Nucleus accumbens (tissue), 56 donors: ENCODE results near the gene SPC25.
"Not testable (repeated sequence)": the region's sequence is repeated elsewhere in the genome, so short reads cannot be mapped to it uniquely, and the experiment has no call there.

Experiments used
- DNase-seq, 56 donors: peaks; one replicate each; lab custom pipeline; 2025; lab: John Stamatoyannopoulos, UW

The SPC25 gene, protein sequence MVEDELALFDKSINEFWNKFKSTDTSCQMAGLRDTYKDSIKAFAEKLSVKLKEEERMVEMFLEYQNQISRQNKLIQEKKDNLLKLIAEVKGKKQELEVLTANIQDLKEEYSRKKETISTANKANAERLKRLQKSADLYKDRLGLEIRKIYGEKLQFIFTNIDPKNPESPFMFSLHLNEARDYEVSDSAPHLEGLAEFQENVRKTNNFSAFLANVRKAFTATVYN

DNA sequence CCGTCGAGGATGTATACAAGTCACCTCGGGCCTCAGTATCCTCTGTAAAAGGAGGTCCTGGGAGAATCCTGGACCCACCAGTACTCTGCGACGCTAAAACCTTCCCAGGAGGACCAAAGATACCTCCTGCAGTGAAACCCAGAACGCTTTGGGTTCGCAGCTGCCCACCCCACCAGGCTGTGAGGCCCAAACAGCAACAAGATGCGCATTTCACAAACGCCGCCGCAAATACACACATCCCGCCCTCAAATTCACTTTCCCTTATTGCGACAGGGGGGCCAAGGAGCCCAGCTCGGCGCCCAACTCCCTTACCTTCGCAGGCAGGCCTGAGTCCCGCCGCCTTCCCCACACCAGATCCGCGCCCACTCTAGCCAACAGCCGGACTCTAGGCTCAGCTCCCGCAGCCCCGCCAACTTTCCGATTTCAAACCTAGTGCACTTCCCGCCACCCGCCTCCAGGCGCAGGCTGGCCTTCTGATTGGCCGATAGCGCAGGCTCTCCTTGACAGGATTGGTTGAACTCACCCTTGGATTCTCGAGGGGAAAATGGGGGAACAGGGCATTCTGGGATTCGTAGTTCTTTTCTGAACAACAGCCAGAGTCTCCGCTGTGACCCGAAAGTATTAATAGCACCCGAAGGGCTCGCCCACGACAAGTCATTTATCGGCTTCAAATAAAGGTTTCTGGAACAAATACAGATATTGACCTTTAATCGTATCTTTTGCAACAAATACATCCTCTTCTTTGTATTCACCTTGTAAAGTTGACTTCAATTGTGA lies at the start of gene SPC25:
TSS of gene SPC25 (minus strand) at position 425 of the 777 bp plus-strand sequence. CDS start 911 bp downstream, outside the sequence.
- peak in 55 of 56 donors; percentile 16 to 91 (median 73) for DNase-seq

DNA sequence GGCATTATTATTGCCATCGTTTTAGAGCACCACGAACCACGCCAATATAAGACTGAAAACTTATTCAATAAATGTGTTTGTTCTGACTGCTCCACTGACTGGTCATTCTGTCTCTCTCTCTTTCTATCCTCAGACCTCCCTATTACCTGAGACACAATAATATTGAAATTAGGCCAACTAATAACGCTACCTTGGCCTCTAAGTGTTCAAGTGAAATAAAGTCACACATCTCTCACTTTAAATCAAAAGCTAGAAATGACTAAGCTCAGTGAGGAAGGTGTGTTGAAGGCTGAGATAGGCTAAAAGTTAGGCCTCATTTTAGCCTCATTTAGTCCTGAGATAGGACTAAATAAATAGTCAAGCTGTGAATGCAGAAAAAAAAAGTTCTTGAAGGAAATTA lies 49.7 kb upstream of the SPC25 start:
- DNase-seq = no peak

DNA sequence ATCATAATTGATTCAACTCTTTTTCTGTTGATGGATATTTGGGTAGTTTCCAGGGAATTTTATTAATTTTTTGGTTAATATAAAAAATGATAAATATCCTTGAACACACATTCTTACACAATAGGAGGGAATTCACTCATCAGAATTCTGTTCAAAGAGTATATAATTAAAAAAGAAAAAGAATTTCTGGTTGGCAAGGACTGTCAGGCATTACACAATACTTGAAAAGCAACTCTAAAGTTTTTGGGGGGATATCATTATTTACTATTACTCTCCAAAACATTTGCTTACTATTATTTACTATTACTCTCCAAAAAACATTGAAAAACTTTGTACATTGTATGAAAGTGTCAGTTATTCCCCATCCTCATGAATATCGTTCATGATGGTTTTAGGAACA lies 48.8 kb upstream of the SPC25 start:
- DNase-seq = no peak

DNA sequence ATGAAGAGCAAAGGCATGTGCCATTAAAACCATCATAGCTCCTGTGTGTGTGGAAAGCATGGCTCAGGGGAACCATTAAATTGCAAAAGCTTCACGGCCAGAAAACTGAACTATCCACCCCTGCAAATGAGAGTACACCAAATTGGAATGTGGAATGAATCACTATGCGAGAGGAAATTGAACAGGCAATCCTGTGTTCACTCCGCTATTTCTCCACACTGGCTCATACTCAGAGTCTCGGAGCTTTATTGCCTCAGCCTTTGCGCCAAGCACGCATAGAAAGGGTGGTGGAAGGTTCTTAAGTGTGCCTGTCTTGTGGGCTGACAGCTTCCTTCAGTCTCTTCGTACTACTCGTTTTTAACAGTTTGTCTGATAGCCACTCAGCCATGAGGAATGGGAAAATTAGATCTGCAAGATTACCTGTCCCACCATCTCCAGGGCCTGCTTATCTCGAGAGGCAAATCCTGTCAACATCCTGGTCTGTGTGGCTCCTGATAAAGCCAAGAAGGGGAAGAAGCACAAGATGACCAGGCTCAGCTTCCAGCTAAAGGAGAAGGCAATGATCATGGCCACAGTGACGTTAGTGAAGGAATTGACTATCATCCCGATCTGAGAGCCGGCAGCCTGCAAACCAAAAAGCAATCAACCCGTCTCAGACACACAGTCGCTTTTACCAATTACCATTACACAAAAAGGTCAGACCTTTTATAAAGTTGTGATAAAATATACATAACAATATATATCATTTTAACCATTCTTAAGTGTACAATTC lies 45.8 kb upstream of the SPC25 start:
- DNase-seq = no peak

DNA sequence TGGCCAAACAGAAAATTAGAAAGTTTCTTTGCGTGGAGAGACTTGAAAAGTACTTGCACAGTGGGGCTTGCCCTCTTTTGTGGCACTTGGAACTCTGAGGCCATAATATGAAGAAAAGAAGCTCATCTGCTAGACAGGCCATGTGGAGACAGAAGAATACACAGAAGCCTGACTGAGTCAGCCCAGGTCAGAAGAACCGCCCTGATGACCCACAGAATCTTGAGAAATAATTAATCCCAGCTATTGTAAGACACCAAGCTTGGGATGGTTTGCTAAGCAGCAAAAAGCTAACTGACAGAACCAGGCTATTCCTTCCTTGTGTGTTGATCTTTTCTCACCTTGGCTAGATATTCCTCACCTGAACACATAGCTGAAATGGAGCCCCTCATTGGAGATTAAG lies 44.6 kb upstream of the SPC25 start:
- DNase-seq = no peak

DNA sequence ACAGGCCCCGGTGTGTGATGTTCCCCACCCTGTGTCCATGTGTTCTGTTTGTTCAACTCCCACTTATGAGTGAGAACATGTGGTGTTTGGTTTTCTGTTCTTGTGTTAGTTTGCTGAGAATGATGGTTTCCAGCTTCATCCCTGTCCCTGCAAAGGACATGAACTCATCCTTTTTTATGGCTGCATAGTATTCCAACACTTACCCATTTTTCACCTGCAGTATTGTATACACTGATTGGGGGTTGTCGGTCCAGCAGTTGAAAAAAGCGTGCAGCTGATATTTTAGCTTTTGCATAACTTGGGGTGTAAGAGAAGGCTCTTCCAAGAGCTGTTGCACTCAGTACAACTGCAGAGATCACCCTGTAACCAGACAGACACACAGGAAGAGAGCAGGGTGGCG lies 41.9 kb upstream of the SPC25 start:
- not testable (repeated sequence) for DNase-seq

DNA sequence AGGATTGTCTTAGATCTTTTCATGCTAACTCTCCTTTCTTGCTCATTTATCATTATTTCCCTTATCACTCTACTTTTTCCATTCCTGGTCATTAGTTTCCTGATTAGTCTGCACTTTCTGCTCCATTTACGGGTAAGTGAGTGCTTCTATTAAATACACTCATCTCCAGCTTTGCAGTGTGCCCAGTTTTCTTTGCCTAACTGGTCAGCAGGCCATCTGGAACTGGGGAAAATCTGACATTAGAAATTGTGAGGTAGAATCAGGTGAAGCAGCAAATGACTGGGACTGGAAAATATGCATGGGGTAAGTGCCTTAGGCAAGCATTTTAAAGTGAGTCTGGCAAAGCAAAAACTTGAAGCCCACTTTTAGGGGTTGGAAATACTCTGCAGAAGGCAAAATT lies 40.0 kb upstream of the SPC25 start:
- DNase-seq = no peak

DNA sequence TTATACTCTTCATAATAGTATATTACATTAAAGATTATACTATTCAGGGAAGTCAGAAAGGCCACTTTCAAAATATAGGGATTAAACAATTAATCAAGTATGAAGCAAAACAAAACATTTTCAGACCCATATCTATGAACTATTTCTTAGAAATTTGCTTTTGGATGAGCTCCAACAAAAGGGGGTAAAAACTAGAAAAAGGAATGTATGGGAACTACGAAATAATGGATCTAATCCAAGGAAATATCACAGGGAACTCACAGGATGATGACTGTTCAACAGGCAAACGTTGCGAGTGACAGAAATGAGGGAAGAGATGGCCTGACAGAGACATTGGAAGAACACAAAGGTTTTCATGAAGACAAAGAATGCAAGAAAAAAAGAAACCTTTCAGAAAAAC lies 38.8 kb upstream of the SPC25 start:
- DNase-seq = no peak

DNA sequence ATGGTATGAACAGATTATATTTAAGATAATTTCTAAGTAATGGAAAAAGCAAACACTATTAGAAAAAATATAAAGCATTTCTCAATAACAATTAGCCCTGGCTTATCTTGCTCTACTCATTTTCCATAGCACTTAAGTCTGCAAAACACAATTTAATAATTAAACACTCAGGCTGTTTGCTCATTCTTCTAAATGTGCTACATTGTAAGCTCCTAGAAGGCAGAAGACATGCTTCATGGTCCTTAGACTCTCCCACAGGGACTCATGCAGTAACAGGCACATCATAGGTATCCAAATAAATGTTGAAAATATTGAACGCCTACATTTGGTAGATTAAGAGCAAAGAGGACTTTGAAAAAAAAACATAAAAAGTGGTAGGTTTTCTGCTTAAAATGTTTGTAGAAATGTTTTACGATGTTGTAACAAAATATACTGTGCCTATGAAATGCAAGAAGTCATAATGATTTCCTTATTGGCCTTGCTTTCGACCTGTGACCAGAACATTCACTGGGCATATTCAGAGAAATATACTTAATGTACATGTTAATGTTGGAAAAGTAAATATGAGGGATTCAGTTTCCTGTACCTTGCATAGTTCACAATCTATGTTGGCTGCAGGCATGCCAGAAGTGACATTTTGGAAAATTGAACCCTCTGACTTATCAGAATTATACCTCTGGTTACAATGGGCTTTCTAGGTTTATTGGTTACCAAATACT lies 38.0 kb upstream of the SPC25 start:
- DNase-seq = no peak

DNA sequence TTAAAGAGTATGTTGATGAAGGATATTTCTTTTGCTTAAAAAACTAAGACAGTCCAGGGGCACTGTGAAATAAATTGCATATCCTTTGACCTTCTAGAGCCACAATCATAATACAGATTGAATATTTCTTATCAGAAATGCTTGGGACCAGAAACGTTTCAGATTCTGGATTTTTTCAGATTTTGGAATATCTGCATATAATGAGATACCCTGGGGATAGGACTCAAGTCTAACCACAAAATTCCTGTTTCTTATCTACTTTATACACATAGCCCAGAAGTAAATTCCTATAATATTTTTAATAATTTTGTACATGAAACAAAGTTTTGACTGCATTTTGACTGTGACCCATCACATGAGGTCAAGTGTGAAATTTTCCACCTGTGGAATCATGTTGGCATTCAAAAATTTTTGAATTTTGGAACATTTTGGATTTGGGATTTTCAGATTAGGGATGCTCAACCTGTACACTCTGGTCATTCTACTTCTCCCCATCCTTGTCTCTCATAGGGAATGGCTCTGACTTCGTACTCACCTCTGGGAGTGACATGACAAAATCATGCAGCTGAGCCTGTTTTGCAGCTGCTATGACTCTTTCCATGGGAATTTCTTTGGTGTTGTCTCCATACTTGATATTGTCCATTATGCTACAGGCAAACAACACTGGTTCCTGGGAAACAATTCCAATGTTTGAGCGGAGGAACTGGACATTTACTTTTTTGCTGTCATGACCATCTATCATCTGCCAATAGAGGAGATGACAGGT lies 36.6 kb upstream of the SPC25 start:
- no peak for DNase-seq

DNA sequence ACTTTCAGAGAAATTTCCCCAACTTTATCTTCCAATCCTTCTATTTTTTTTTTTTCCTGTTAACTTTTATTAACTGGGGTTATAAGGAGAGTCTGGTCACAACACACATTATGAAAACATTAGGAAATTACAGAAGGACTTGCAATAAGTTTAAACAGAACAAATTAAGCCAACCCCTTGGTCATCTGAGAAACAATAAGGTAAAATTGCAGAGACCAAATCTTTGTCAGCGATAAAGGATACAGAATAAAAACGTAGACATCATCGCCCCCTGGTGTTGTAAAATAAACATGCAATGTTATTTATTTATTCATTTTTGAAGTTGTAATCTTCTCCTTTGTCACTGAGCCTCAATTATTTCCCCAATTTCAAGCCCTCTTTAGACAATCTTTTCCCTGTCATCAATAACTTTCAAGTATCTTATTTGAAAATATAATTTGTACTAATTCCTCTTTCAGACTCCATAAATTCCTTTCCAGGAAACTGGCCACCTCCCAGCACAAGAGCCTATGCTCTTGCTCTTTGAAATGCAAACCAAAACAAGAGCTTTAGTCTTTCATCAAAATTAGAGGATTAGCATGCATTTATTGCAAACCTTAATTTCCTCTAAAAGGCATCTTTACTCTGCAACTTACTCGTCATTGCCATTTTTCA lies 30.4 kb upstream of the SPC25 start:
- DNase-seq = no peak

DNA sequence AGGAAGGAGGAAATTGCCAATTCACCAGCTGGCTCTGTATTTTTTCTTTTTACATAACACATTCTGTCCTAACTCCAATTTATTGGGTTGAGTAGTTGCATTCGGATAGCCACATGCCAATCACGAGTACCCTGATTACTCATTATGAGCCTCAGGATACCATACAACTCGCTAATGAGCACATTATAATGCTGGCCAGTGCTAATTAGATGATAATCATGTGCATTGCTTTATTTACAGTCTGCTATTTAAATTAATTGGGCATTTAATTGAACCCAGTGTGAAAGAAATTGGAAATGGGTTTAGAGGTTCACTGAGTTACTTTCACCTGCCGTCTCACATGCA lies 26.1 kb upstream of the SPC25 start:
- no peak for DNase-seq

DNA sequence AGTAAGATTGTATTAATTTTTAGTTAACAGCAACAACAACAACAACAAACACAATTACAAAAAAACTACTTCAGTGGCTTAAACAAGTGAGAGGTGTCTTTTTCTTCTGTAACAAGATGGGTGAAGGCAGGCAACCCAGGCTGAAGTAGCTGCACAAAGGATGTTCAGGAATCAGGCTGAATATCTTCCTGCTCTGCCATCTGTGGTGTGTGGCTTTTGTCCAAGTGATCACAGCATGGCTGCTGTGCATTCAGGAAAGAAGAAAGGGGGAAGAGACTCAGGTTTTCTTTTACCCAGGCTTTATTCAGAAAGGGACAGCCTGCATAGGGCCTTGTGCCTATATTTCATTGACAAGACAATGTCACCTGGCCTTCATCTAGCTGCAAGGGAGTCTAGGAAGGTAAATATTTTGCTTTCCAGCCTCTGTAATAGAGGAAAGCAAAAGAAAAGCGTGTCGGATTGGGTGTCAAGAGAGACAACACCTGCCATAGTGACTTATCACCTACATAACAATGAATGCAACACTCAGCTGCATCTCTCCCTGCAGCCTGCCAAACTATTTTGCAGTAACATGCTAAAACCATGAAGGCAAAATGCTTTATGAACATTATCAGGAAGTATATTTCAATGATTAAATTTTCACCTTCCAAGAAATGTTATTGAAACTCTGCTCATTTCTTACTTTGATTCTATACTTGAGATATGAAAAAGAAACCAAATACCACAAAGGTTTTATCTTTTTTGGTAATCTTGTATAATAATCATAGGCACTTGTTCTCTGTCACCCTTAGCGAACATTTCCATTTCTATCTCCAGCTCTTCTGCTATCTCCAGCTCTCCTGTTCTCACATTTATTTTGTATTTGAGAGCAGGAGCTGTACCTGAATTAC lies 25.5 kb upstream of the SPC25 start:
- DNase-seq = no peak

DNA sequence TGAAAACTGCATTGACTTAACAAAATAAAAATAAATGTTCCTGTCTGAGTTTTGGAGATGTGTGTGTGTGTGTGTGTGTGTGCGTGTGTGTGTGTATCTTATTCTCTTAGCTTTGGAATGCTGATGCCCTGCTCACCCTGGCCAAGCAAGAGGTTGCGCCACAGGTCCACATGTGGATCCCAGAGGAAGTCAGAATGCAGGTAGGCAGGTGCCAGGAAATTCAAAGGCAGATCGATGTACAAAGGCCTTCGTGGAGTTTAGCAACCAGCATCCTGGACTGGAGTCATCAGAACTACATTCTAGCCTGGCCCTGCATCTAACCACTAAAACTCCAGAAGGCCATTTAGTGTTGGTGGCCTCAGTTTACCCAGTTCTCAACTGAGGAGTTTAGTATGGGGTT lies 23.3 kb upstream of the SPC25 start:
- no peak for DNase-seq

DNA sequence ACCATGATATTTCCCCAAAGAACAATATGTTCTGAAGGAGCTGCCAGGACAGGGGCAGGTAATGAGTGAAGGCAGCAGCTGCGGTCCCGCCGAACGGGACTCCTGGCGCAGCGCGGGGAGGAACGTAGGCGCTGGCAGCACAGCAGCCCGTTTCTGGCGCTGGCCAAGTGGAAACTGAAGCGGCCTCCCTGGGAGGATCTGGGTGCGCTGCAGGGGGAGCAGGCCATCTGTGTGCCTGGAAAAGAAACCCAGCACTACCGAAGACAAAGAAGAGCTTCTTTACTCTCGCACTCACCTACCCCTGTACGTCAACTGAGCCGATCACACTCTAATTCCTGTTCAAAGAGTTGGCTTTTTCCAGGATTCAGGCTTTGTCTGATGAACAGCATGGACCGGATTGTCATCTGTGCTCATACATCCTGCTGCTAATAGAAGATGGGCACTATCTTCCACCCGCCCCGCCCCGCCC lies 22.7 kb upstream of the SPC25 start:
- peak in 28 of 56 donors; percentile 1 to 56 (median 9) for DNase-seq

DNA sequence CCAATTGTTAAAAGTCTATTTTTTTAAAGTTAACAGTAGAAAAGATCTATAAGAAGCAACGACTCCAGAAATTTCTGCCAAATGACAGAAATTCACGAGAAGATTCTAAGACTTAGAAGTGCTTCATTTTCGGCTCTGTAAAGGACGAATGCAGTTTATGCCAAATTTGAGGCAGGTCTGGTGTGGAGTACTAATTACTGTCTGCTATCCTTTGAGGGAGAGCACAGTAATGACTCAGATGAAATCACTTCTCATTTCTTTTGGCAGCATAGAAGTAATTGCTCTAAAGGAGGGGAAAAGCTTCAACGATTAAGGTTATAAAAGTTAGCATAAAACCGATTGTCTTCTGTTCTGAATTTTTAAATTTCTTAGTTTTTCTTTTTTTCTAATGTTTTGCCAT lies 22.2 kb upstream of the SPC25 start:
- DNase-seq = no peak

DNA sequence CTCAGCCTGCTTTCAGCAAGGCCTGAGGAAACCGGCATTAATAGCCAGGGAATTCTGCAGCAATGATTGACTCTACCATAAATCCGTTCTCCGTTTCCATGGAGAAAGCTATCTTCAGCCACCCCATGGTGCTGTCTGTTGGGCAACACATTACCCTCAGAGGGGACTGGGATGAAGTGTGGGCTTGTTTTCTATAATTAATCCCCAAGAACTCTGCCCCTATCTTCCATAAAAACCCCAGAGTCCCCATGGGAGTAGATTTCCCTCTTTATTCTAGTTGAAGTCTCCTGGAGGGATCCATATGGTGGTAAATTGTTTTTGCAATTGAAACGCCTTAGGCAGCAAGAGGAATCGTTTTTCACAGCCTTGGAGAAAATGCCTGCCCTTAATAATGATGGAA lies 20.1 kb upstream of the SPC25 start:
- DNase-seq = no peak

DNA sequence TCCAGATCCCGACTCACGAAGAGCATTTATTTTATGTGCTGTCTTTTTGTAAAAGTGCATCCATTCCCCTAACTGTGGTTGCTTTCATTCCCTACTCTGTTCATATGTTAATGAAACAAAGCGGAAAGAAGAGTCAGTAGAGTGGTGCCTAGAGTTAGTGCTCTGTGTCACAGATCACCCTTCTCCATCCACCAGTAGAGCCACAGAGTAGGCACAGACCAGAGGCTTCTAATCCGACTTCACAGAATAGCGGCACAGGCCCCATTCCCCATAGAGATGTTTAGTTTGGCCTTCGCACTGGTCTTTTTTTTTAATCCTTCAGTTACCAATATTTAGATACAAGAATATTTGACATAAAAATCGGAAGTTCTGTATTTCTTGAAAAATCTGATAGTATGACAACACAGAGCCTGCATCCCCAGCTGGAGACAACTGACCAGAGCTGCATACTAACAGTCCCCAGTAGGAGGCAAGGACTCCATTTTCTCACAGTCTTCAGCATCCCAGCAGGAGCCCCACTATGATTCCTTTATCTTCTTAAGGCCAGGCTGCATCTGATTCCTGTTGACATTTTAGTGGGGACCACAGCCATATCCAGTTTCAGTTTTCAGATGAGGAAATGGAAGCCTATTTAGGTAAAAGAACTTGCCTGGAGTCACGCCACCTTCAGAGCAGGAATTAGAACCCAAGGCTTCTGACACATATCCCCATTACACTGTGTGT lies 17.9 kb upstream of the SPC25 start:
- DNase-seq = no peak
